IgD-negative memory B cell (primary cell): ENCODE results near the gene SMIM32. TPM values are rescaled to one million over a fixed set of nuclear protein-coding genes. Genes with fewer than 3 reads are reported as not detected.

ENCODE experiments used
- H3K27ac Mint-ChIP-seq, 3 donors: one replicate each; pipeline ENCODE4 v1.8.0; 2020 to 2022; ENCODE audit warnings: mild to moderate bottlenecking in 3 of 3, mixed read lengths in 3 of 3, moderate library complexity in 1 of 3
- H3K27me3 Mint-ChIP-seq: one replicate; pipeline ENCODE4 v1.8.0; 2021; ENCODE audit warnings: mixed read lengths
- H3K36me3 Mint-ChIP-seq: one replicate; pipeline ENCODE4 v1.8.0; 2020; ENCODE audit warnings: mild to moderate bottlenecking, mixed read lengths
- H3K4me1 Mint-ChIP-seq, 3 donors: one replicate each; pipeline ENCODE4 v1.8.0; 2020 to 2022; ENCODE audit warnings: mixed read lengths in 3 of 3, mild to moderate bottlenecking in 1 of 3
- H3K4me3 Mint-ChIP-seq, 4 donors: one replicate each; pipeline ENCODE4 v1.8.0; 2020 to 2022; ENCODE audit warnings: mild to moderate bottlenecking in 4 of 4, mixed read lengths in 4 of 4, moderate library complexity in 3 of 4
- H3K9me3 Mint-ChIP-seq, 3 donors: one replicate each; pipeline ENCODE4 v1.8.0; 2020 to 2021; ENCODE audit warnings: mixed read lengths in 3 of 3, mild to moderate bottlenecking in 1 of 3
- polyA plus RNA-seq: library from polyadenylated mRNA; unstranded; fragments of 300-500 nt; fragmentation: Illumina TruSeq; gene quantifications from one replicate; pipeline ENCODE4 v1.2.3, GENCODE V29; 2021

Gene SMIM32
- polyA plus RNA-seq, 1 donor from 2014 or later, result not detected

GRCh38 chr5:136145030-136145429 lies 47.9 kb downstream of the SMIM32 start:
- no peak overlapping the region for H3K27ac Mint-ChIP-seq
- peaks cover 5% of the 10 kb centered on the region for H3K36me3 Mint-ChIP-seq
- no peaks in the 10 kb centered on the region for H3K9me3 Mint-ChIP-seq
- H3K4me3 Mint-ChIP-seq, result no peak overlapping the region
- no peaks in the 10 kb centered on the region for H3K27me3 Mint-ChIP-seq
- H3K4me1 Mint-ChIP-seq, result peaks cover 10 to 11% (median 11%) of the 10 kb centered on the region in 3 donors

- no peaks in the 10 kb centered on the region for H3K9me3 Mint-ChIP-seq
- H3K27me3 Mint-ChIP-seq, result no peaks in the 10 kb centered on the region
- no peak overlapping the region for H3K27ac Mint-ChIP-seq
- H3K36me3 Mint-ChIP-seq, result peaks cover 2% of the 10 kb centered on the region
- H3K4me1 Mint-ChIP-seq, result peaks cover 9 to 17% (median 16%) of the 10 kb centered on the region in 3 donors
- H3K4me3 Mint-ChIP-seq, result no peak overlapping the region
Measured at GRCh38 chr5:136143763-136144162, 49.2 kb downstream of the SMIM32 start.

- Mint-ChIP-seq H3K4me3 (no peak overlapping the region), H3K36me3 (peaks cover 2% of the 10 kb centered on the region), H3K4me1 (peaks cover 8 to 16% (median 15%) of the 10 kb centered on the region in 3 donors), H3K9me3 (no peaks in the 10 kb centered on the region), H3K27me3 (no peaks in the 10 kb centered on the region), H3K27ac (no peak overlapping the region)
Measured at GRCh38 chr5:136143312-136143711, 49.6 kb downstream of the SMIM32 start.

- no peaks in the 10 kb centered on the region for H3K36me3 Mint-ChIP-seq
- H3K9me3 Mint-ChIP-seq, result no peaks in the 10 kb centered on the region
- peaks cover 7 to 23% (median 21%) of the 10 kb centered on the region in 3 donors for H3K4me1 Mint-ChIP-seq
- H3K27me3 Mint-ChIP-seq, result no peaks in the 10 kb centered on the region
- no peak overlapping the region for H3K27ac Mint-ChIP-seq
- H3K4me3 Mint-ChIP-seq, result no peak overlapping the region
Measured at GRCh38 chr5:136141561-136141960, 51.4 kb downstream of the SMIM32 start.

Other genes with a start within 250 kb of the SMIM32 start
- not detected for gene LECT2, start 238.2 kb downstream of the SMIM32 start, polyA plus RNA-seq
- 7.1 TPM for gene TGFBI, start 164.2 kb downstream of the SMIM32 start, polyA plus RNA-seq
- 26.9 TPM for gene SMAD5, start 60.3 kb downstream of the SMIM32 start, polyA plus RNA-seq
- not detected for gene TRPC7, start 172.4 kb upstream of the SMIM32 start, polyA plus RNA-seq